Hepatocyte (in vitro differentiated cells): ENCODE measurements around the gene EDEM3.

Experiments used
- CTCF ChIP-seq: fragments of 200-600 bp; sonication (generic); IDR thresholded peaks from 2 replicates; pipeline ENCODE4 v1.5.1; 2016; ENCODE audit warnings: antibody characterized with exemption, mild to moderate bottlenecking; ENCODE audit not compliant: poor library complexity
- EZH2phosphoT487 ChIP-seq: fragments of 200-600 bp; sonication (generic); IDR thresholded peaks from one replicate; pipeline ENCODE4 v1.6.1; 2018; ENCODE audit warnings: antibody characterized with exemption, mild to moderate bottlenecking, low read depth, moderate library complexity; ENCODE audit not compliant: unreplicated experiment, severe bottlenecking

GRCh38 chr1:184775885-184776284 lies 21.2 kb upstream of the EDEM3 start:
- no peak for TF ChIP-seq CTCF
- no peak for TF ChIP-seq EZH2phosphoT487
